Left cardiac atrium (tissue), 4 donors: ENCODE data around the gene ADCY9. TPM values are rescaled to one million over a fixed set of nuclear protein-coding genes. Genes with fewer than 3 reads are reported as not detected.
"Not testable (repeated sequence)": the region's sequence is repeated elsewhere in the genome, so short reads cannot be mapped to it uniquely, and the experiment has no call there.

Source experiments
- ATAC-seq, 2 donors: fragments of 200-7000 bp; cut with Tn5 transposase; one replicate each; pipeline ENCODE4 v1.9.1; 2020; ENCODE audit warnings: mild to moderate bottlenecking in 2 of 2, moderate library complexity in 2 of 2
- DNase-seq: peaks from one replicate; pipeline ENCODE4 v3.0.0-alpha.2; 2020
- intact Hi-C, 2 donors: fragments of 100-400 bp; cut with DNase I; formaldehyde crosslinking; loops; one replicate each; pipeline versions ENCODE4 v1.14.1 to v1.15.1; 2022 to 2023
- total RNA-seq, 2 donors: library from RNA; stranded (reverse); fragmentation: NEBNext Ultra II Directional; extraction: Animal tissue kit (Norgen Biotek cat#: 25700); gene quantifications; one replicate each; pipeline ENCODE4 v1.2.1, GENCODE V29; 2021
- donor health status: DM: no; HTN: yes; CAD: no.
- donor health status: DM: no; HTN: yes; CAD: no; lungs with severe emphysema.
- donor health status: DM: yes; HTN: yes; CAD: no.
- donor health status: Dilated cardiomyopathy.

ADCY9 gene
- total RNA-seq, 2 donors from 2014 or later, result 22.6 to 25.9 TPM

DNA sequence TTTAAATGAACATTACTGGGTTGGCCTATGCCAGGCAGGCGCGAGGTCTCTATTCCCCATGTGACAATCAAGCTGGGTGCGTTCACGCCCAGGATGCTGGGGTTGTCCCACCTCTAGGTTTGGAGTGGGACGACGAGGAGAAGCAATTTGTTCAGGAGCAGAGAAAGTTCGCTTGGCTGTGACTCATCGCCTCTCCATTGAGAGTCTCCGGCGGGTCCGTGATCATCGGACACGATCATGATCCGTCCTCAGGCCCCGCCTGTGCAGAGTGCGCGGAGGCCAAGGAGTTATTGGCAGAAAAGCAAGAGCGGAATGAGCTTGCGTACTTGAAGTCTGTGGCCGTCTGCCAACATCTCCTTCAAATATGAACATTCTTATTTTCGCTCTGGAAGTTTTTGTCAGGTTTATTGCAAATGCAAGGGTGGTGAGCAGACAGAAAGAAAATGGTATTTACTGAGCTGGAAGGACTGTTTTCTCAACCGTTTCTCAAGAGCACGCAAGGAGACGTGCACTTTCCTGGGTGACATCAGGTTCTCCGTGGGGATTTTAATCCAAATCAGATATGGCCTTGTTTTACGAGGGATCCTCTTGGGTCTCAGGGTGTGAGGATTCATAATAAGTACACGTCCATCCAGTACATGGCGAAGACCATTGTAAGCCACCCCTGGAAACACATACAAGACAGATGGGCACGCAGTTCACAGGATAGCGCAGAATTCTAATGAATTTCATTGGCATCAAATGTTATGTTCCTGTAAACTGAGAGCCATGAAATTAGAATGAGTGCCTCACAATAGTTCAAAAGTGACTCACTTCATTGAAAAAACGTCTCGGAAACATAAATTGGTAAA lies 165.7 kb downstream of the ADCY9 start:
- intact Hi-C loops, result no loop called here
- ATAC-seq (peak; percentile 81 to 90), DNase-seq (peak; percentile 91)

DNA sequence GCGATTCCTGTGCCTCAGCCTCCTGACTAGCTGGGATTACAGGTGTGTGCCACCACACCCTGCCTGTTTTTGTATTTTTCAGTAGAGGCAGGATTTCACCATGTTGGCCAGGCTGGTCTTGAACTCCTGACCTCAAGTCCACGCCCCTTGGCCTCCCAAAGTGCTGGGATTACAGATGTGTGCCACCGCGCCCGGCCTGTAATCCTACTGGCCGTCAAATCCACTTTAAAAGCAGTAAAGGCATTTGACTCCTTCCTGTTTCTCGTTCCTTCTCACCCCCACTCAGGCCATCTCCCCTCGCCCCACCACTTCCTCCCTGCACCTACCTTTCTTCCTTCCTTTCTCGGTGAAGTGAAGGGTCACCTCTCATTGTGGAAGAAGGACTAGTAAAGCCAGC lies 166.3 kb downstream of the ADCY9 start:
- DNase-seq (no peak), ATAC-seq (no peak)
- intact Hi-C loops, result no loop called here

- DNase-seq, result no peak
- intact Hi-C loops, result no loop called here
- ATAC-seq, result peak; percentile 28 to 45
These were observed 167.0 kb downstream of the ADCY9 start for GRCh38 chr16:3949287-3949686.

- intact Hi-C loops, result no loop called here
- DNase-seq (no peak), ATAC-seq (no peak)
These were observed 167.8 kb downstream of the ADCY9 start for GRCh38 chr16:3948378-3948995.

GRCh38 chr16:3946604-3947180 lies 169.6 kb downstream of the ADCY9 start:
- DNase-seq (no peak), ATAC-seq (no peak)
- intact Hi-C loops, result no loop called here

DNA sequence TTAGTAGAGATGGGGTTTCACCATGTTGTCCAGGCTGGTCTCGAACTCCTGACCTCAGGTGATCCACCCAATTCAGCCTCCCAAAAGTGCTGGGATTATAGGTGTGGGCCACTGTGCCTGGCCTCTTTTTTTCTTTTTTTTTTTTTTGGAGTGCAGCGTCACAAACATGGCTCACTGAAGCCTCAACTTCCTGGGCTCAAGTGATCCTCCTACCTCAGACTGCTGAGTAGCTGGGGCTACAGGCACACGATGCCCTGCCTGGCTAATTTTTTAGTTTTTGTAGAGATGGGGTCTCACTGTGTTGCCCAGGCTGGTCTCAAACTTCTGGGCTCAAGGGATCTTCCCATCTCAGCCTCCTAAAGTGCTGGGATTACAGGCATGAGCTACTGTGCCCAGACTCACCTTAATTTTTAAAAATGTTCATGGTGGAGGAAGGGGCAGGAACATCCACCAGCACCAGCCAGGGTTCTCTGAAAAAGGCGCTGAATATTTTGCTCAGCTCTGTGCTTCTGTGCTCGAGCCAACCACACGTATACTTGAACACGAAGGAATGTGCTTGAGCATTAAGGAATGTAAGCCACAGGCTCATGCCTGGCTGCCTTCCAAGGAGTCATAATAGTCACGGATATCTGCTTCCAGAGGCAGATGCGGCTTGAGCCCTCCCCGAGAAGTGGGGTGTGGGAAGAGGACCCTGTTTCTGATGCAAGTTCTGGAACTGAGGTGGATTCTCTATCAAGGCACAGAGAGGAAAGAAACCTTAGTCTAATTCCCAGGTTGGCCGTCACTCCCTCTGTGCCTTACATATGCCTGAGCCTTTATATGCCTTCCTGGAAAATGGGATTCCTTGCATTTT lies 170.3 kb downstream of the ADCY9 start:
- intact Hi-C loops, result no loop called here
- DNase-seq, result peak; percentile 56

GRCh38 chr16:3944457-3944856 lies 171.8 kb downstream of the ADCY9 start:
- DNase-seq, intact Hi-C loops, ATAC-seq: not testable (repeated sequence)

More for the DNA sequence above, 170.3 kb downstream of the ADCY9 start:
- ATAC-seq, result peak in 1 of 2 donors; percentile 9

- intact Hi-C loops, DNase-seq, ATAC-seq: not testable (repeated sequence)
These were observed 174.1 kb downstream of the ADCY9 start for GRCh38 chr16:3942146-3942545.

GRCh38 chr16:3938843-3939624 lies 177.2 kb downstream of the ADCY9 start:
- DNase-seq (peak; percentile 65), ATAC-seq (peak; percentile 90 to 91)
- intact Hi-C loops, result no loop called here

- ATAC-seq (peak; percentile 34 to 35), DNase-seq (no peak)
- intact Hi-C loops, result no loop called here
These were observed 177.8 kb downstream of the ADCY9 start for GRCh38 chr16:3938471-3938842.

GRCh38 chr16:3937066-3937875 lies 179.0 kb downstream of the ADCY9 start:
- intact Hi-C loops, result no loop called here
- ATAC-seq (no peak), DNase-seq (no peak)

- no peak for DNase-seq
- no peak for ATAC-seq
- intact Hi-C loops, result no loop called here
These were observed 180.3 kb downstream of the ADCY9 start for GRCh38 chr16:3935921-3936320.

DNA sequence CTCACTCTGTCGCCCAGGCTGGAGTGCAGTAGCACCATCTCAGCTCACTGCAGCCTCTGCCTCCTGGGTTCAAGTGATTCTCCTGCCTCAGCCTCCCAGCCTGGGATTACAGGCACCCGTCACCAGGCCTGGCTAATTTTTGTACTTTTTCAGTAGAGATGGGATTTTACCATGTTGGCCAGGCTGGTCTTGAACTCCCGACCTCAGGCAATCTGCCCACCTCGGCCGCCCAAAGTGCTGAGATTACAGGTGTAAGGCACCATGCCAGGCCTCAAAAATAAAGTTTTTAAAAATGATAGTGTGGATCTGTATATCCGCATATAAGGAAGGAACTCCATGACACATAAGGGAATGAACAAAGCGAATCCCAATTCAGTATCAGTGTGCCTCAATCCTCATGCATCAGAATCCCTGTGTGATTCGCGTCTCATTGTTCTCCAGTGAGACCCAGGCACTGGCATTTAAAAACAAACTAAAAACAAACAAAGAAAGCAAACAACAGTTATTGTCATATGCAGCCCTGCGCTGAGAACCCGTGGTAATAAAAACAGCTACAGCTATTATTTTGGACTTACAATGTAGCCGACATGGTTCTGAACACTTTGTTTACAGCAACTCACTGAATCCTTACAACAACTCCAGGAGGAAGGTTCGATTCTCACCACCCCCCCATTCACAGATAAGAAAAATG lies 181.6 kb downstream of the ADCY9 start:
- intact Hi-C loops, result no loop called here
- no peak for ATAC-seq
- DNase-seq, result no peak

DNA sequence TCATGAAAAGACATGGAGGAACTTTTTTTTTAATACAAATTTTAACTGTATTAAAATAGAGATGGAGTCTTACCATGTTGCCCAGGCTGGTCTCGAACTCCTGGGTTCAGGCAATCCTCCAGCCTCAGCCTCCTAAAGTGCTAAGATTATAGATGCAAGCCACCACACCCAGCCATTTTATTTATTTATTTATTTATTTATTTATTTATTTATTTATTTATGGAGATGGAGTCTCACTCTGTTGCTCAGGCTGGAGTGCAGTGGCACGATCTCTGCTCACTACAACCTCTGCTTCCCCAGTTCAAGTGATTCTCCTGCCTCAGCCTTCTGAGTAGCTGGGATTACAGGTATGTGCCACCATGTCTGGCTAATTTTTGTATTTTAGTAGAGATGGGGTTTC lies 189.1 kb downstream of the ADCY9 start:
- intact Hi-C loops, DNase-seq, ATAC-seq: not testable (repeated sequence)

DNA sequence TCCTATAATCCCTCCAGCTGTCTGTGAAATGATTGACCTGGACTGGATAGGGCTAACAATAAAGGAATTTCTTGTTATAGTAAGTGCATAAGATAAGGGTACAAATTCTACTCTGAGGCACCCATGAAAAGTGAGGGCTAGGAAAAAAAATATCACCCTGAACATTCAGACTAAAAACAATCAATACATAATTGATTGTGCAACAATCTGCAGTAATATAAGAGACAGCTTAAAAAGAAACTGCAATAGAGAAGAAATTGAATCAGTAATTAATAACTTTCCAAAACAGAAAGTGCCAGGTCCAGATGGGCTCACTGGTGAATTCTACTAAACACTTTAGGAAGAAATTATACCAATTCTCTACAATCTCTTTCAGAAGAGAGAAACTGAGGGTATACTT lies 191.5 kb downstream of the ADCY9 start:
- no peak for DNase-seq
- intact Hi-C loops, result no loop called here
- no peak for ATAC-seq

DNA sequence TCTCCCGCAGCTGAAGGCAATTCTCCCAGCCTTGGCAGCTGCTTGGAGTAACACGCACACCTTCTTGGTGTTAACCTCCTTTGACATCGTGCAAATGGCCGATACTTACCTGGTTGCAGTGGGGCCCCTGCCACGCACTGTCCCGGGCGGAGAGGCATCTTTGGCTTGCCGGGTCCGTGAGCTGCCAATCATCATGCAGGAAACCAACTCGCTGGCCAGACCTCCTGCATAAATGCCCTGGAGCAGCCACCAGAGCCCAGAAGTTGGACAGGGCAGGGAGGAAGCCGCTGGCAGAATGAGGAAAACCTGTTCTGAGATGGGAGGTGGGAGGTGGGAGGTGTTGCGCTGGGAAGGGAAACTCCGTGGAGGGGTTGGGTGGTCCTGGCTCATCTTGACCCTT lies 194.0 kb downstream of the ADCY9 start:
- DNase-seq (no peak), ATAC-seq (no peak)
- intact Hi-C loops, result no loop called here

- DNase-seq (no peak), ATAC-seq (no peak)
- intact Hi-C loops, result no loop called here
These were observed 196.0 kb downstream of the ADCY9 start for GRCh38 chr16:3920206-3920605.
